ENCODE data around the gene LRPPRC. TPM values are rescaled to one million over a fixed set of nuclear protein-coding genes. Genes with fewer than 3 reads are reported as not detected.

The LRPPRC gene
- total RNA-seq, 4 donors from 2014 or later: 35.7 to 65.0 (median 53.2) TPM

DNA sequence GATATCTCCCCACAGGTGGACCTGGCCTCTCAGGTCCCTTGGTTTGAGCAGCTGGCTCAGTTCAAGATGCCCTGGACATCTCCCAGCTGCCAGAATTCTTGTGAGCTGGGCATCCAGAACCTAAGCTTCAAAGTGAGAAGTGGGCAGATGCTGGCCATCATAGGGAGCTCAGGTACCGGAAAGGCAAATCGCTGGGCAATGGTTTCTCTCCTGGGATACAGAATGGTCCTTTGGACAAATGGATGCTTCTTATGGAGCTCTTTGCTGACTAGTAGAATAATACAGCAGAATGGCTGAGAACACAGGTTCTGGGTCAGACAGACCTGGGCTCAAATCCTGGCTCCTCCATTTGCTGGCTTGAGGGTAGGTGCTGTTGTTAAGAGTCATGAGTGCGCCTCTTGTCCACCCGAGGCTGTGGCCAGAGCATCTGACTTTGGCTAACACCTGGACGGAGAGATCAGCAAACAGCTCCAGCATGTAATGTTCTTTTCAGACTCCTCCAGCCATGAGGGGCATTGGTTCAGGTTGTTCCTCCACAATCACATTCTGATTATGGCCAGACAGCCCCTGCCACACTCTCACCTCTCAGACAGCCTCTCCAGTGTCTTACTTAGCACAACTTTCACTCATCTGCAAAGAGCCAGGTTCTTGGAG is 149.5 kb downstream of the LRPPRC start:
- Histone ChIP-seq H3K9me3 (no peaks in the 10 kb centered on the region), H3K36me3 (no peaks in the 10 kb centered on the region), H3K4me3 (no peak overlapping the region), H3K4me1 (no peaks in the 10 kb centered on the region), H3K27ac (no peak overlapping the region), H3K27me3 (peaks cover 0 to 13% (median 0%) of the 10 kb centered on the region in 4 donors)
- DNase-seq: no peak
- TF ChIP-seq, protein P1, sequence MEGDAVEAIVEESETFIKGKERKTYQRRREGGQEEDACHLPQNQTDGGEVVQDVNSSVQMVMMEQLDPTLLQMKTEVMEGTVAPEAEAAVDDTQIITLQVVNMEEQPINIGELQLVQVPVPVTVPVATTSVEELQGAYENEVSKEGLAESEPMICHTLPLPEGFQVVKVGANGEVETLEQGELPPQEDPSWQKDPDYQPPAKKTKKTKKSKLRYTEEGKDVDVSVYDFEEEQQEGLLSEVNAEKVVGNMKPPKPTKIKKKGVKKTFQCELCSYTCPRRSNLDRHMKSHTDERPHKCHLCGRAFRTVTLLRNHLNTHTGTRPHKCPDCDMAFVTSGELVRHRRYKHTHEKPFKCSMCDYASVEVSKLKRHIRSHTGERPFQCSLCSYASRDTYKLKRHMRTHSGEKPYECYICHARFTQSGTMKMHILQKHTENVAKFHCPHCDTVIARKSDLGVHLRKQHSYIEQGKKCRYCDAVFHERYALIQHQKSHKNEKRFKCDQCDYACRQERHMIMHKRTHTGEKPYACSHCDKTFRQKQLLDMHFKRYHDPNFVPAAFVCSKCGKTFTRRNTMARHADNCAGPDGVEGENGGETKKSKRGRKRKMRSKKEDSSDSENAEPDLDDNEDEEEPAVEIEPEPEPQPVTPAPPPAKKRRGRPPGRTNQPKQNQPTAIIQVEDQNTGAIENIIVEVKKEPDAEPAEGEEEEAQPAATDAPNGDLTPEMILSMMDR (IDR thresholded peaks at IDR 0.05): no peak
- no peak for TF ChIP-seq POLR2A (IDR thresholded peaks at IDR 0.05)
- 80 to 98% methylated on average over 5 of the region's 5 CpGs for WGBS, 2 donors
- intact Hi-C loops (cut with DNase I): no loop called here

DNA sequence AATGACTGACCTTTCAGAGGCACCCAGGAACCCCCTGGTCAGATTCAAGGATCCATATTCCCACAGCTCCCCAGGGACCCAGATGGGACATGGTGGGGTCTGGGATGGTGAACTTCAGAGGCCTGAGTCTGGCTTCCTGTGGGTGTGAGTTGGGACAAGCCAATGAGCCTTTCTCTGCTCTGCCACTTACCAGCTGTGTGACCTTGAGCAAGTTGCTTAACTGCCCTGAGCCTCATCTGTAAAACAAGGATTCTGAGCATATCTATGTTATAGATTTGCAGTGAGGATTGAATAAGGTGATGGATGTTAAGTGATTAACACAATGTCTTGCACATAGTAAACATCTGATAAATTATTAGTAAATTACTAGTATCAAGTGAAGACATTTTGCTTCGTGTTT is 150.6 kb downstream of the LRPPRC start:
- no peak for DNase-seq
- Histone ChIP-seq H3K4me1 (no peaks in the 10 kb centered on the region), H3K27me3 (peaks cover 0 to 12% (median 0%) of the 10 kb centered on the region in 4 donors), H3K4me3 (no peak overlapping the region), H3K36me3 (no peaks in the 10 kb centered on the region), H3K9me3 (no peaks in the 10 kb centered on the region), H3K27ac (no peak overlapping the region)
- TF ChIP-seq POLR2A (IDR thresholded peaks at IDR 0.05): no peak
- TF ChIP-seq, protein P1 (IDR thresholded peaks at IDR 0.05): no peak
- 63 to 74% methylated on average over 1 of the region's 1 CpG for WGBS, 2 donors
- intact Hi-C loops (cut with DNase I): no loop called here

- no peak overlapping the region for H3K27ac ChIP-seq
- H3K9me3 ChIP-seq: no peaks in the 10 kb centered on the region
- no peak overlapping the region for H3K4me3 ChIP-seq
- WGBS, 2 donors: 80 to 81% methylated on average over 9 of the region's 9 CpGs
- intact Hi-C loops (cut with DNase I): no loop called here
- peaks cover 0 to 10% (median 0%) of the 10 kb centered on the region in 4 donors for H3K27me3 ChIP-seq
- no peak for DNase-seq
- H3K36me3 ChIP-seq: no peaks in the 10 kb centered on the region
- no peaks in the 10 kb centered on the region for H3K4me1 ChIP-seq
- TF ChIP-seq, protein P1 (IDR thresholded peaks at IDR 0.05): no peak
- TF ChIP-seq POLR2A (IDR thresholded peaks at IDR 0.05): no peak
These were observed 152.9 kb downstream of the LRPPRC start for GRCh38 chr2:43842866-43843226.

DNA sequence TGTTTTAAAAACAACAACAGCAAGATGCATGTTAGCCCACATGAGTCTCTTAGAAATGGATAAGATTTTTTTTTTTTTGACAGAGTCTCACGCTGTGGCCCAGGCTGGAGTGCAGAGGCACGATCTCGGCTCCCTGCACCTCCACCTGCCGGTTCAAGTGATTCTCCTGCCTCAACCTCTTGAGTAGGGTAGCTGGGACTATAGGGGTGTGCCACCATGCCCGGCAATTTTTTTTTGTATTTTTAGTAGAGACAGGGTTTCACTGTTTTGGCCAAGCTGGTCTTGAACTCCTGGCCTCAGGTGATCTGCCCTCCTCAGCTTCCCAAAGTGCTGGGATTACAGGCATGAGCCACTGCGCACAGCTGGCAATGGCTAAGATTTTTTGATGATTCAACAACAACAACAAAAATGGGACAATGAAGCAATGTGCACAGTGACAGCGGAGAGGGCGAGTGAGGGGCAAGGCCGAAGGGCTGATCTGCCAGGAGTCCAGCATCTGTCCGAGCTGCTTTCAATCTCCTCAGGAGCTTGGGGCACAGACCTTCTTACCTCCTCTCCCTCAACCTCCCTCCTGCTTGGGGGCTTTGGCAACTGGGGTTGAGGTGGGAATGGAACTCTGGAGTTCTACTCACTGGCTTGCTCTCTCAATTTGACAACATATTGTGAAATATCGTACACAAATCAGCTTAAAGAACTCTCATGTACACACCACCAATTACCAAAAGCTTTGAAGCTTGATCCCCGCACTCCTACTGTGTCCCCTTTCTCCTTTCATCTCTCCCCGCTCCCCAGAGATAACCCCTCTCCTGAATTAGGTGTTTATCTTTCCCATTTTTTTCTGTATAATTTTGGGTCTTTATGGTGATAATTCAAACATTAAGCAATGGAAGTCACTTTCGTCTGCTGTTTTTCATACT is 153.6 kb downstream of the LRPPRC start:
- no peak for DNase-seq
- no peak overlapping the region for H3K4me3 ChIP-seq
- H3K4me1 ChIP-seq: no peaks in the 10 kb centered on the region
- WGBS, 2 donors: 84 to 87% methylated on average over 13 to 14 of the region's 14 CpGs
- intact Hi-C loops (cut with DNase I): no loop called here
- TF ChIP-seq POLR2A (IDR thresholded peaks at IDR 0.05): no peak
- TF ChIP-seq, protein P1 (IDR thresholded peaks at IDR 0.05): no peak
- H3K36me3 ChIP-seq: no peaks in the 10 kb centered on the region
- H3K27me3 ChIP-seq: peaks cover 0 to 4% (median 0%) of the 10 kb centered on the region in 4 donors
- H3K27ac ChIP-seq: no peak overlapping the region
- no peaks in the 10 kb centered on the region for H3K9me3 ChIP-seq

GRCh38 chr2:43840965-43841364 is 154.8 kb downstream of the LRPPRC start:
- Histone ChIP-seq H3K27ac (no peak overlapping the region), H3K9me3 (no peaks in the 10 kb centered on the region), H3K36me3 (no peaks in the 10 kb centered on the region), H3K4me3 (no peak overlapping the region), H3K27me3 (peaks cover 0 to 3% (median 0%) of the 10 kb centered on the region in 4 donors), H3K4me1 (no peaks in the 10 kb centered on the region)
- TF ChIP-seq, protein P1 (IDR thresholded peaks at IDR 0.05): no peak
- no peak for TF ChIP-seq POLR2A (IDR thresholded peaks at IDR 0.05)
- intact Hi-C loops (cut with DNase I): no loop called here
- WGBS, 2 donors: 33 to 67% methylated on average over 3 to 4 of the region's 5 CpGs
- no peak for DNase-seq
